ENCODE measurements around the gene PPIL1.

- TF ChIP-seq, protein P1, sequence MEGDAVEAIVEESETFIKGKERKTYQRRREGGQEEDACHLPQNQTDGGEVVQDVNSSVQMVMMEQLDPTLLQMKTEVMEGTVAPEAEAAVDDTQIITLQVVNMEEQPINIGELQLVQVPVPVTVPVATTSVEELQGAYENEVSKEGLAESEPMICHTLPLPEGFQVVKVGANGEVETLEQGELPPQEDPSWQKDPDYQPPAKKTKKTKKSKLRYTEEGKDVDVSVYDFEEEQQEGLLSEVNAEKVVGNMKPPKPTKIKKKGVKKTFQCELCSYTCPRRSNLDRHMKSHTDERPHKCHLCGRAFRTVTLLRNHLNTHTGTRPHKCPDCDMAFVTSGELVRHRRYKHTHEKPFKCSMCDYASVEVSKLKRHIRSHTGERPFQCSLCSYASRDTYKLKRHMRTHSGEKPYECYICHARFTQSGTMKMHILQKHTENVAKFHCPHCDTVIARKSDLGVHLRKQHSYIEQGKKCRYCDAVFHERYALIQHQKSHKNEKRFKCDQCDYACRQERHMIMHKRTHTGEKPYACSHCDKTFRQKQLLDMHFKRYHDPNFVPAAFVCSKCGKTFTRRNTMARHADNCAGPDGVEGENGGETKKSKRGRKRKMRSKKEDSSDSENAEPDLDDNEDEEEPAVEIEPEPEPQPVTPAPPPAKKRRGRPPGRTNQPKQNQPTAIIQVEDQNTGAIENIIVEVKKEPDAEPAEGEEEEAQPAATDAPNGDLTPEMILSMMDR (IDR thresholded peaks at IDR 0.05): no peak
- no peak for TF ChIP-seq POLR2A (IDR thresholded peaks at IDR 0.05)
- no peak for TF ChIP-seq POLR2AphosphoS5 (IDR thresholded peaks at IDR 0.05; ENCODE audit: insufficient read depth in 1 of 2, low read depth in 1 of 2)
Measured at GRCh38 chr6:36904851-36905393, 30.3 kb upstream of the PPIL1 start.

Data from vagina (tissue), 2 donors.